Stomach (tissue), 9 donors: ENCODE measurements around the gene KIAA1586. TPM values are rescaled to one million over a fixed set of nuclear protein-coding genes. Genes with fewer than 3 reads are reported as not detected.
A peak's percentile ranks its signal among the peaks of the same experiment; 100 is the strongest.
"Not testable (repeated sequence)": the region's sequence is repeated elsewhere in the genome, so short reads cannot be mapped to it uniquely, and the experiment has no call there.

ENCODE experiments used
- DNase-seq, 2 donors: peaks; one replicate each; pipeline versions ENCODE4 v3.0.0 to v3.0.0-alpha.2; 2013 to 2019
- H3K27ac ChIP-seq, 5 donors: fragments of 200-600 bp in 4 of 5; sonication (generic) in 4 of 5; one replicate each; pipeline ENCODE4 v1.5.1; 2013 to 2019; ENCODE audit warnings: mild to moderate bottlenecking in 1 of 5, moderate library complexity in 1 of 5
- H3K27me3 ChIP-seq, 3 donors: fragments of 200-600 bp; sonication (generic); one replicate each; pipeline ENCODE4 v1.5.1; 2017 to 2019; ENCODE audit warnings: mixed run types in 1 of 3
- H3K36me3 ChIP-seq, 4 donors: fragments of 200-600 bp; sonication (generic); 1 replicate in 3 of 4; 2 replicates in 1 of 4; pipeline ENCODE4 v1.5.1; 2016 to 2019
- H3K4me1 ChIP-seq, 4 donors: fragments of 200-600 bp; sonication (generic); one replicate each; pipeline ENCODE4 v1.5.1; 2016 to 2019
- H3K4me3 ChIP-seq, 4 donors: fragments of 200-600 bp; sonication (generic) in 3 of 4; one replicate each; pipeline ENCODE4 v1.5.1; 2016 to 2019; ENCODE audit warnings: mild to moderate bottlenecking in 1 of 4
- H3K9me3 ChIP-seq, 4 donors: fragments of 200-600 bp; sonication (generic); one replicate each; pipeline ENCODE4 v1.5.1; 2016 to 2019
- CTCF ChIP-seq, 7 experiments: fragments of 450-650 bp in 4 of 7; fragments of 200-600 bp in 3 of 7; sonication (generic) in 3 of 7; IDR thresholded peaks; one replicate each; pipeline ENCODE4 v1.5.1; 2016 to 2019; ENCODE audit warnings: antibody characterized with exemption in 7 of 7, control low read depth in 2 of 7, mild to moderate bottlenecking in 1 of 7
- EP300 ChIP-seq: sonication (generic); formaldehyde crosslinking; IDR thresholded peaks from one replicate; pipeline ENCODE4 v1.6.1; 2017; ENCODE audit warnings: antibody characterized with exemption
- POLR2A ChIP-seq, 4 donors: fragments of 450-650 bp; IDR thresholded peaks; one replicate each; pipeline ENCODE4 v1.6.1; 2016; ENCODE audit warnings: antibody characterized with exemption in 4 of 4, control low read depth in 2 of 4, mild to moderate bottlenecking in 1 of 4, moderate library complexity in 1 of 4
- POLR2AphosphoS5 ChIP-seq, 3 donors: sonication (generic); formaldehyde crosslinking; IDR thresholded peaks; one replicate each; pipeline ENCODE4 v1.6.1; 2016; ENCODE audit warnings: antibody characterized with exemption in 3 of 3
- WGBS, 5 donors: extraction: QIAGEN DNeasy Blood & Tissue Kit in 3 of 5; methylation state at CpG; one replicate each; pipeline versions ENCODE4 v1.1.5 to v1.1.7; 2013 to 2018; 5-methylcytosine and 5-hydroxymethylcytosine counted together
- intact Hi-C: fragments of 100-400 bp; cut with DNase I; formaldehyde crosslinking; loops from one replicate; pipeline ENCODE4 v1.15.1; 2023; ENCODE audit warnings: low total_unique reads
- polyA plus RNA-seq, 3 donors: library from polyadenylated mRNA; stranded (reverse); fragments of 200-250 nt; gene quantifications; one replicate each; pipeline ENCODE4 v1.2.3, GENCODE V29; 2013
- total RNA-seq, 5 donors: library from RNA; depleted of rRNA; stranded (reverse); fragments of >200 nt; gene quantifications; one replicate each; pipeline versions ENCODE4 v1.1.0 to v1.2.3, GENCODE V29; 2014 to 2016
- donor health status: healthy with polysubstance abuse.
- donor health status: Bipolar disorder and iron deficiency.
- donor health status: healthy.

Gene KIAA1586
- total and polyA plus RNA-seq, 8 donors, result 0.29 to 27.7 (median 4.2) TPM

- no peaks in the 10 kb centered on the region for H3K4me1 ChIP-seq
- TF ChIP-seq CTCF (IDR thresholded peaks at IDR 0.05), result no peak
- TF ChIP-seq POLR2A (IDR thresholded peaks at IDR 0.05), result no peak
- no peak for TF ChIP-seq EP300
- no peak for TF ChIP-seq POLR2AphosphoS5 (IDR thresholded peaks at IDR 0.05)
- H3K9me3 ChIP-seq, result peaks cover 0 to 7% (median 2%) of the 10 kb centered on the region in 4 donors
- H3K27me3 ChIP-seq, result no peaks in the 10 kb centered on the region
- 89 to 97% (median 94%) methylated on average over 14 of the region's 14 CpGs for WGBS, 5 donors
- no peak overlapping the region for H3K27ac ChIP-seq
- no peaks in the 10 kb centered on the region for H3K36me3 ChIP-seq
- intact Hi-C loops, result no loop called here
- no peak for DNase-seq
- no peak overlapping the region for H3K4me3 ChIP-seq
Observed at GRCh38 chr6:57004292-57004691, 42.2 kb upstream of the KIAA1586 start.

GRCh38 chr6:57006101-57006500 is 40.4 kb upstream of the KIAA1586 start:
- H3K36me3 ChIP-seq, result no peaks in the 10 kb centered on the region
- H3K9me3 ChIP-seq, result no peaks in the 10 kb centered on the region
- H3K27ac ChIP-seq, result no peak overlapping the region
- H3K27me3 ChIP-seq, result no peaks in the 10 kb centered on the region
- intact Hi-C loops, result no loop called here
- TF ChIP-seq POLR2AphosphoS5 (IDR thresholded peaks at IDR 0.05) (no peak), CTCF (IDR thresholded peaks at IDR 0.05) (no peak), EP300 (no peak), POLR2A (IDR thresholded peaks at IDR 0.05) (no peak)
- H3K4me1 ChIP-seq, result no peaks in the 10 kb centered on the region
- DNase-seq, result no peak
- WGBS, 5 donors, result 20 to 48% (median 42%) methylated on average over 3 of the region's 3 CpGs
- no peak overlapping the region for H3K4me3 ChIP-seq

- H3K36me3 ChIP-seq, H3K9me3 ChIP-seq, intact Hi-C loops, DNase-seq, H3K27ac ChIP-seq, H3K4me3 ChIP-seq, H3K4me1 ChIP-seq, H3K27me3 ChIP-seq: not testable (repeated sequence)
- 66 to 90% (median 69%) methylated on average over 2 of the region's 2 CpGs for WGBS, 5 donors
Observed at GRCh38 chr6:57008069-57008468, 38.4 kb upstream of the KIAA1586 start.

GRCh38 chr6:57013521-57013926 is 33.0 kb upstream of the KIAA1586 start:
- 40 to 55% (median 44%) methylated on average over 4 of the region's 4 CpGs for WGBS, 5 donors

More at GRCh38 chr6:57013521-57013926, 33.0 kb upstream of the KIAA1586 start:
- Histone ChIP-seq H3K27me3 (no peaks in the 10 kb centered on the region), H3K4me1 (no peaks in the 10 kb centered on the region), H3K36me3 (no peaks in the 10 kb centered on the region), H3K9me3 (no peaks in the 10 kb centered on the region), H3K4me3 (no peak overlapping the region), H3K27ac (no peak overlapping the region)
- DNase-seq, result peak in 1 of 2 donors; percentile 7
- TF ChIP-seq CTCF (IDR thresholded peaks at IDR 0.05), result no peak
- no peak for TF ChIP-seq POLR2AphosphoS5 (IDR thresholded peaks at IDR 0.05)
- TF ChIP-seq POLR2A (IDR thresholded peaks at IDR 0.05), result no peak
- TF ChIP-seq EP300, result no peak
- intact Hi-C loops, result loop anchor here (10.0 kb wide), 1 partner anchor 109 kb away; no protein-coding TSS in a partner anchor
